Measurements from ENCODE around the gene ISM1.

Gene ISM1

GRCh38 chr20:13333036-13333435 lies 112.0 kb downstream of the ISM1 start:
- no peak for DNase-seq (ENCODE audit: low read depth, low spot score)

GRCh38 chr20:13333793-13334192 lies 112.7 kb downstream of the ISM1 start:
- Histone ChIP-seq H3K27me3 (ENCODE audit: control insufficient read depth, insufficient read depth, low read length) (no peaks in the 10 kb centered on the region), H3K27ac (ENCODE audit: low read length) (no peak overlapping the region), H3K9me3 (ENCODE audit: control insufficient read depth, insufficient read depth, low read length) (no peaks in the 10 kb centered on the region), H3K4me3 (ENCODE audit: low read length) (no peak overlapping the region), H3K36me3 (ENCODE audit: control insufficient read depth, insufficient read depth, low read length) (no peaks in the 10 kb centered on the region), H3K4me1 (ENCODE audit: control insufficient read depth, insufficient read depth, low read length) (no peaks in the 10 kb centered on the region)
- DNase-seq (ENCODE audit: low read depth, low spot score): no peak
- WGBS (ENCODE audit: insufficient coverage, insufficient read length): no CpG with 5 or more reads among the region's 3 CpGs

More at GRCh38 chr20:13333036-13333435, 112.0 kb downstream of the ISM1 start:
- no peaks in the 10 kb centered on the region for H3K36me3 ChIP-seq (ENCODE audit: control insufficient read depth, insufficient read depth, low read length)
- H3K27me3 ChIP-seq (ENCODE audit: control insufficient read depth, insufficient read depth, low read length): no peaks in the 10 kb centered on the region
- H3K27ac ChIP-seq (ENCODE audit: low read length): no peak overlapping the region
- no CpG with 5 or more reads among the region's 2 CpGs for WGBS (ENCODE audit: insufficient coverage, insufficient read length)
- H3K9me3 ChIP-seq (ENCODE audit: control insufficient read depth, insufficient read depth, low read length): no peaks in the 10 kb centered on the region
- H3K4me3 ChIP-seq (ENCODE audit: low read length): no peak overlapping the region
- no peaks in the 10 kb centered on the region for H3K4me1 ChIP-seq (ENCODE audit: control insufficient read depth, insufficient read depth, low read length)

GRCh38 chr20:13336308-13337089 lies 115.4 kb downstream of the ISM1 start:
- Histone ChIP-seq H3K36me3 (ENCODE audit: control insufficient read depth, insufficient read depth, low read length) (no peaks in the 10 kb centered on the region), H3K9me3 (ENCODE audit: control insufficient read depth, insufficient read depth, low read length) (no peaks in the 10 kb centered on the region), H3K4me1 (ENCODE audit: control insufficient read depth, insufficient read depth, low read length) (no peaks in the 10 kb centered on the region), H3K27ac (ENCODE audit: low read length) (no peak overlapping the region), H3K4me3 (ENCODE audit: low read length) (no peak overlapping the region), H3K27me3 (ENCODE audit: control insufficient read depth, insufficient read depth, low read length) (no peaks in the 10 kb centered on the region)
- no peak for DNase-seq (ENCODE audit: low read depth, low spot score)
- WGBS (ENCODE audit: insufficient coverage, insufficient read length): no CpG with 5 or more reads among the region's 4 CpGs

GRCh38 chr20:13337090-13337784 lies 116.2 kb downstream of the ISM1 start:
- DNase-seq (ENCODE audit: low read depth, low spot score): no peak
- no peak overlapping the region for H3K27ac ChIP-seq (ENCODE audit: low read length)
- no peaks in the 10 kb centered on the region for H3K4me1 ChIP-seq (ENCODE audit: control insufficient read depth, insufficient read depth, low read length)
- no peaks in the 10 kb centered on the region for H3K9me3 ChIP-seq (ENCODE audit: control insufficient read depth, insufficient read depth, low read length)
- no peak overlapping the region for H3K4me3 ChIP-seq (ENCODE audit: low read length)
- WGBS (ENCODE audit: insufficient coverage, insufficient read length): no CpG with 5 or more reads among the region's 6 CpGs
- H3K27me3 ChIP-seq (ENCODE audit: control insufficient read depth, insufficient read depth, low read length): no peaks in the 10 kb centered on the region
- H3K36me3 ChIP-seq (ENCODE audit: control insufficient read depth, insufficient read depth, low read length): no peaks in the 10 kb centered on the region

- H3K27me3 ChIP-seq (ENCODE audit: control insufficient read depth, insufficient read depth, low read length): no peaks in the 10 kb centered on the region
- H3K9me3 ChIP-seq (ENCODE audit: control insufficient read depth, insufficient read depth, low read length): no peaks in the 10 kb centered on the region
- DNase-seq (ENCODE audit: low read depth, low spot score): no peak
- H3K4me3 ChIP-seq (ENCODE audit: low read length): no peak overlapping the region
- no CpG with 5 or more reads among the region's 2 CpGs for WGBS (ENCODE audit: insufficient coverage, insufficient read length)
- no peaks in the 10 kb centered on the region for H3K4me1 ChIP-seq (ENCODE audit: control insufficient read depth, insufficient read depth, low read length)
- no peak overlapping the region for H3K27ac ChIP-seq (ENCODE audit: low read length)
- H3K36me3 ChIP-seq (ENCODE audit: control insufficient read depth, insufficient read depth, low read length): no peaks in the 10 kb centered on the region
Measured at GRCh38 chr20:13338097-13338661, 117.1 kb downstream of the ISM1 start.

GRCh38 chr20:13338999-13339411 lies 117.9 kb downstream of the ISM1 start:
- H3K36me3 ChIP-seq (ENCODE audit: control insufficient read depth, insufficient read depth, low read length): no peaks in the 10 kb centered on the region
- H3K4me3 ChIP-seq (ENCODE audit: low read length): no peak overlapping the region
- WGBS (ENCODE audit: insufficient coverage, insufficient read length): no CpG with 5 or more reads among the region's 3 CpGs
- DNase-seq (ENCODE audit: low read depth, low spot score): no peak
- H3K4me1 ChIP-seq (ENCODE audit: control insufficient read depth, insufficient read depth, low read length): no peaks in the 10 kb centered on the region; the same call in 1 of the 2 replicates
- H3K27me3 ChIP-seq (ENCODE audit: control insufficient read depth, insufficient read depth, low read length): no peaks in the 10 kb centered on the region
- no peak overlapping the region for H3K27ac ChIP-seq (ENCODE audit: low read length)
- H3K9me3 ChIP-seq (ENCODE audit: control insufficient read depth, insufficient read depth, low read length): no peaks in the 10 kb centered on the region

- Histone ChIP-seq H3K9me3 (ENCODE audit: control insufficient read depth, insufficient read depth, low read length) (no peaks in the 10 kb centered on the region), H3K4me3 (ENCODE audit: low read length) (no peak overlapping the region), H3K27ac (ENCODE audit: low read length) (no peak overlapping the region), H3K36me3 (ENCODE audit: control insufficient read depth, insufficient read depth, low read length) (no peaks in the 10 kb centered on the region), H3K27me3 (ENCODE audit: control insufficient read depth, insufficient read depth, low read length) (no peaks in the 10 kb centered on the region), H3K4me1 (ENCODE audit: control insufficient read depth, insufficient read depth, low read length) (no peaks in the 10 kb centered on the region; the same call in 1 of the 2 replicates)
- no peak for DNase-seq (ENCODE audit: low read depth, low spot score)
- no CpG with 5 or more reads among the region's 2 CpGs for WGBS (ENCODE audit: insufficient coverage, insufficient read length)
Measured at GRCh38 chr20:13340088-13340487, 119.0 kb downstream of the ISM1 start.

- DNase-seq (ENCODE audit: low read depth, low spot score): no peak
- H3K4me1 ChIP-seq (ENCODE audit: control insufficient read depth, insufficient read depth, low read length): no peaks in the 10 kb centered on the region; the same call in 1 of the 2 replicates
- no peaks in the 10 kb centered on the region for H3K27me3 ChIP-seq (ENCODE audit: control insufficient read depth, insufficient read depth, low read length)
- H3K27ac ChIP-seq (ENCODE audit: low read length): no peak overlapping the region
- no CpG with 5 or more reads among the region's 9 CpGs for WGBS (ENCODE audit: insufficient coverage, insufficient read length)
- no peaks in the 10 kb centered on the region for H3K36me3 ChIP-seq (ENCODE audit: control insufficient read depth, insufficient read depth, low read length)
- H3K9me3 ChIP-seq (ENCODE audit: control insufficient read depth, insufficient read depth, low read length): no peaks in the 10 kb centered on the region
- H3K4me3 ChIP-seq (ENCODE audit: low read length): no peak overlapping the region
Measured at GRCh38 chr20:13341737-13342393, 120.8 kb downstream of the ISM1 start.

GRCh38 chr20:13342469-13343242 lies 121.6 kb downstream of the ISM1 start:
- H3K9me3 ChIP-seq (ENCODE audit: control insufficient read depth, insufficient read depth, low read length): no peaks in the 10 kb centered on the region
- DNase-seq (ENCODE audit: low read depth, low spot score): no peak
- no peaks in the 10 kb centered on the region for H3K36me3 ChIP-seq (ENCODE audit: control insufficient read depth, insufficient read depth, low read length)
- H3K4me1 ChIP-seq (ENCODE audit: control insufficient read depth, insufficient read depth, low read length): no peaks in the 10 kb centered on the region; the same call in 1 of the 2 replicates
- no peak overlapping the region for H3K27ac ChIP-seq (ENCODE audit: low read length)
- no peak overlapping the region for H3K4me3 ChIP-seq (ENCODE audit: low read length)
- no peaks in the 10 kb centered on the region for H3K27me3 ChIP-seq (ENCODE audit: control insufficient read depth, insufficient read depth, low read length)
- no CpG with 5 or more reads among the region's 12 CpGs for WGBS (ENCODE audit: insufficient coverage, insufficient read length)

GRCh38 chr20:13344671-13345070 lies 123.6 kb downstream of the ISM1 start:
- no peak for DNase-seq (ENCODE audit: low read depth, low spot score)
- Histone ChIP-seq H3K27me3 (ENCODE audit: control insufficient read depth, insufficient read depth, low read length) (no peaks in the 10 kb centered on the region), H3K4me1 (ENCODE audit: control insufficient read depth, insufficient read depth, low read length) (no peaks in the 10 kb centered on the region; the same call in 1 of the 2 replicates), H3K27ac (ENCODE audit: low read length) (no peak overlapping the region), H3K36me3 (ENCODE audit: control insufficient read depth, insufficient read depth, low read length) (no peaks in the 10 kb centered on the region), H3K9me3 (ENCODE audit: control insufficient read depth, insufficient read depth, low read length) (no peaks in the 10 kb centered on the region), H3K4me3 (ENCODE audit: low read length) (no peak overlapping the region)
- no CpG with 5 or more reads among the region's 9 CpGs for WGBS (ENCODE audit: insufficient coverage, insufficient read length)

Measured in iPS DF 6.9 (cell line).